Retinal pigment epithelial cell (primary cell): ENCODE measurements around the gene E2F3.

Source experiments
- DNase-seq: peaks from one replicate; pipeline ENCODE4 v3.0.0-alpha.2; 2010; ENCODE audit warnings: low read depth
- H3K4me3 ChIP-seq: 2 replicates; pipeline ENCODE4 v1.5.1; 2011; ENCODE audit warnings: mild to moderate bottlenecking, low read length, control low read depth, moderate library complexity
- CTCF ChIP-seq: conservative IDR thresholded peaks from 2 replicates; pipeline ENCODE4 v1.5.1; 2011; ENCODE audit warnings: low read depth, low read length, control low read depth, inconsistent platforms

Gene E2F3

GRCh38 chr6:20377623-20378265, 23.9 kb upstream of the E2F3 start:
- DNase-seq = peak; percentile 80
- no peak for TF ChIP-seq CTCF
- H3K4me3 ChIP-seq = no peak overlapping the region

- no peak for DNase-seq
- H3K4me3 ChIP-seq = no peak overlapping the region
- no peak for TF ChIP-seq CTCF
Measured at GRCh38 chr6:20379231-20379630, 22.4 kb upstream of the E2F3 start.

- TF ChIP-seq CTCF = no peak
- H3K4me3 ChIP-seq = no peak overlapping the region
- DNase-seq = no peak
Measured at GRCh38 chr6:20386218-20386617, 15.5 kb upstream of the E2F3 start.

GRCh38 chr6:20389066-20389465, 12.6 kb upstream of the E2F3 start:
- no peak for DNase-seq
- no peak overlapping the region for H3K4me3 ChIP-seq
- TF ChIP-seq CTCF = no peak

- no peak for TF ChIP-seq CTCF
- no peak overlapping the region for H3K4me3 ChIP-seq
- DNase-seq = no peak
Measured at GRCh38 chr6:20393297-20393696, 8.4 kb upstream of the E2F3 start.

- no peak for DNase-seq
- H3K4me3 ChIP-seq = no peak overlapping the region
- TF ChIP-seq CTCF = no peak
Measured at GRCh38 chr6:20399518-20399917, 2.2 kb upstream of the E2F3 start.

GRCh38 chr6:20400456-20401204, 1.0 kb upstream of the E2F3 start:
- TF ChIP-seq CTCF = peak; percentile 60
- DNase-seq = peak; percentile 38
- peak overlapping the region; percentile 76 for H3K4me3 ChIP-seq
